GM04504 (cell line): ENCODE results near the gene GNPTAB.

Experiments used
- DNase-seq: peaks from one replicate; pipeline ENCODE4 v3.0.0-alpha.2; 2012; ENCODE audit warnings: low read depth

GNPTAB gene

GRCh38 chr12:101696251-101697196 is 134.2 kb downstream of the GNPTAB start:
- no peak for DNase-seq

- DNase-seq = no peak
Observed at GRCh38 chr12:101695706-101696105, 135.1 kb downstream of the GNPTAB start.
